ENCODE results near the gene USP44. TPM values are rescaled to one million over a fixed set of nuclear protein-coding genes. Genes with fewer than 3 reads are reported as not detected.

USP44 gene
- total and polyA plus RNA-seq, 2 donors (not counting 3 experiments of a cell fraction or from before 2014, with no cell fraction given) = 0.91 to 3.1 TPM

DNA sequence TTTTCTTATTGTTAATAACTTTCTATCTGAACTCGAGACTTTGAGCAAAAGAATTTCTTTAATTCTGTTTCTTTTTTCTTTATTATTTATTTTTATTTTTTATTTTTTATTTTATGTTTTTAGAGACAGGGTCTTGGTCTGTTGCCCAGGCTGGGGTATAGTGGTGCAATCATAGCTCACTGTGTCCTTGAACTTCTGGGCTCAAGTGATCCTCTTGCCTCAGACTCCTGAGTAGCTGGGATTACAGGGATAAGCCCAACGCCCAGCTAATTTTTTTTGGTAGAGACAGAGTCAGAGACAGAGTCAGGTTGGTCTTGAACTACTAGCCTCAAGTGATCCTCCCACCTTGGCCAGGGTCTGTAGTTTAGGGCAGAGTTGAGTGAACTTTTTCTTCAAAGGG is 58.8 kb downstream of the USP44 start:
- Histone ChIP-seq H3K27me3 (ENCODE audit: control insufficient read depth in 2 of 2, insufficient read depth in 2 of 2, low read length in 2 of 2) (no peaks in the 10 kb centered on the region), H3K9ac (replicated peaks; ENCODE audit: extremely low read depth, insufficient read depth, low read length) (no peak overlapping the region), H2AFZ (ENCODE audit: low read depth, low read length) (no peak overlapping the region), H4K20me1 (replicated peaks; ENCODE audit: control insufficient read depth, extremely low read depth, insufficient read depth, low read length) (no peaks in the 10 kb centered on the region), H3K9me3 (replicated peaks; ENCODE audit: control insufficient read depth, insufficient read depth, low read length) (no peaks in the 10 kb centered on the region), H3K4me1 (ENCODE audit: control insufficient read depth, extremely low read depth, insufficient read depth, low read length) (no peaks in the 10 kb centered on the region), H3K9me1 (replicated peaks; ENCODE audit: control insufficient read depth, extremely low read depth, insufficient read depth, low read length) (no peaks in the 10 kb centered on the region), H3K79me2 (ENCODE audit: control insufficient read depth, insufficient read depth, low read length) (peaks cover 11% of the 10 kb centered on the region), H3K4me2 (ENCODE audit: insufficient read depth, low read length) (no peak overlapping the region), H3K27ac (ENCODE audit: insufficient read depth, low read depth, low read length) (no peak overlapping the region), H3K36me3 (ENCODE audit: control insufficient read depth in 2 of 2, extremely low read depth in 1 of 2, insufficient read depth in 2 of 2, low read length in 2 of 2) (peaks cover 6 to 20% of the 10 kb centered on the region in 2 experiments), H3K4me3 (replicated peaks in 1 of 3; ENCODE audit: insufficient read depth in 1 of 3, low read depth in 1 of 3, low read length in 3 of 3) (no peak overlapping the region)
- POLR2A ChIA-PET = no interaction called here
- FAIRE-seq = no peak
- TF ChIP-seq EZH2 (IDR thresholded peaks at IDR 0.05; ENCODE audit: borderline replicate concordance, low read depth, low read length, severe bottlenecking) = no peak
- TF ChIP-seq FOS (IDR thresholded peaks at IDR 0.05; ENCODE audit: borderline replicate concordance, insufficient read depth, low read length) = no peak
- no peak for TF ChIP-seq POLR2A (IDR thresholded peaks at IDR 0.05; ENCODE audit: low read depth, low read length)
- TF ChIP-seq POLR2AphosphoS5 (IDR thresholded peaks at IDR 0.05; ENCODE audit: insufficient read depth, low read depth, low read length) = no peak
- no peak for TF ChIP-seq GATA2 (IDR thresholded peaks at IDR 0.05; ENCODE audit: insufficient read depth, insufficient read length, low read depth, low read length)
- TF ChIP-seq, protein P1, sequence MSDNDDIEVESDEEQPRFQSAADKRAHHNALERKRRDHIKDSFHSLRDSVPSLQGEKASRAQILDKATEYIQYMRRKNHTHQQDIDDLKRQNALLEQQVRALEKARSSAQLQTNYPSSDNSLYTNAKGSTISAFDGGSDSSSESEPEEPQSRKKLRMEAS (IDR thresholded peaks at IDR 0.05; ENCODE audit: insufficient read depth, insufficient read length) = no peak
- no peak for TF ChIP-seq JUN (IDR thresholded peaks at IDR 0.05; ENCODE audit: borderline replicate concordance, insufficient read depth, insufficient read length, low read depth)
- no peak for TF ChIP-seq MYC (IDR thresholded peaks at IDR 0.05; ENCODE audit: low read depth, low read length)
- TF ChIP-seq, protein P2, sequence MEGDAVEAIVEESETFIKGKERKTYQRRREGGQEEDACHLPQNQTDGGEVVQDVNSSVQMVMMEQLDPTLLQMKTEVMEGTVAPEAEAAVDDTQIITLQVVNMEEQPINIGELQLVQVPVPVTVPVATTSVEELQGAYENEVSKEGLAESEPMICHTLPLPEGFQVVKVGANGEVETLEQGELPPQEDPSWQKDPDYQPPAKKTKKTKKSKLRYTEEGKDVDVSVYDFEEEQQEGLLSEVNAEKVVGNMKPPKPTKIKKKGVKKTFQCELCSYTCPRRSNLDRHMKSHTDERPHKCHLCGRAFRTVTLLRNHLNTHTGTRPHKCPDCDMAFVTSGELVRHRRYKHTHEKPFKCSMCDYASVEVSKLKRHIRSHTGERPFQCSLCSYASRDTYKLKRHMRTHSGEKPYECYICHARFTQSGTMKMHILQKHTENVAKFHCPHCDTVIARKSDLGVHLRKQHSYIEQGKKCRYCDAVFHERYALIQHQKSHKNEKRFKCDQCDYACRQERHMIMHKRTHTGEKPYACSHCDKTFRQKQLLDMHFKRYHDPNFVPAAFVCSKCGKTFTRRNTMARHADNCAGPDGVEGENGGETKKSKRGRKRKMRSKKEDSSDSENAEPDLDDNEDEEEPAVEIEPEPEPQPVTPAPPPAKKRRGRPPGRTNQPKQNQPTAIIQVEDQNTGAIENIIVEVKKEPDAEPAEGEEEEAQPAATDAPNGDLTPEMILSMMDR (IDR thresholded peaks at IDR 0.05; ENCODE audit: extremely low read depth in 1 of 2, insufficient read depth in 1 of 2, low read depth in 1 of 2, low read length in 2 of 2) = no peak
- CTCF ChIA-PET = interaction anchor here (1.2 kb wide), 1 partner anchor 42 kb away, joined by 3 read pairs; no protein-coding TSS in a partner anchor
- DNase-seq (ENCODE audit: low read depth, low spot score) = no peak
- BruUV-seq (replicated peaks) = no TSS peak
- dilution Hi-C loops (cut with MboI; ENCODE audit: extremely low pct_ligation_motif_present, low sequenced_read_pairs) (no loop called here), intact Hi-C loops (cut with micrococcal nuclease) (no loop called here)

Data from endothelial cell of umbilical vein (primary cell).